GM19328 (cell line): ENCODE measurements around the gene CR1.
"Not testable (repeated sequence)": the region's sequence is repeated elsewhere in the genome, so short reads cannot be mapped to it uniquely, and the experiment has no call there.

Source experiments
- ATAC-seq: cut with Tn5 transposase; IDR thresholded peaks from one replicate; pipeline ENCODE4 v1.9.1; 2021; ENCODE audit warnings: mild to moderate bottlenecking, moderate library complexity; ENCODE audit not compliant: unreplicated experiment

The CR1 gene

DNA sequence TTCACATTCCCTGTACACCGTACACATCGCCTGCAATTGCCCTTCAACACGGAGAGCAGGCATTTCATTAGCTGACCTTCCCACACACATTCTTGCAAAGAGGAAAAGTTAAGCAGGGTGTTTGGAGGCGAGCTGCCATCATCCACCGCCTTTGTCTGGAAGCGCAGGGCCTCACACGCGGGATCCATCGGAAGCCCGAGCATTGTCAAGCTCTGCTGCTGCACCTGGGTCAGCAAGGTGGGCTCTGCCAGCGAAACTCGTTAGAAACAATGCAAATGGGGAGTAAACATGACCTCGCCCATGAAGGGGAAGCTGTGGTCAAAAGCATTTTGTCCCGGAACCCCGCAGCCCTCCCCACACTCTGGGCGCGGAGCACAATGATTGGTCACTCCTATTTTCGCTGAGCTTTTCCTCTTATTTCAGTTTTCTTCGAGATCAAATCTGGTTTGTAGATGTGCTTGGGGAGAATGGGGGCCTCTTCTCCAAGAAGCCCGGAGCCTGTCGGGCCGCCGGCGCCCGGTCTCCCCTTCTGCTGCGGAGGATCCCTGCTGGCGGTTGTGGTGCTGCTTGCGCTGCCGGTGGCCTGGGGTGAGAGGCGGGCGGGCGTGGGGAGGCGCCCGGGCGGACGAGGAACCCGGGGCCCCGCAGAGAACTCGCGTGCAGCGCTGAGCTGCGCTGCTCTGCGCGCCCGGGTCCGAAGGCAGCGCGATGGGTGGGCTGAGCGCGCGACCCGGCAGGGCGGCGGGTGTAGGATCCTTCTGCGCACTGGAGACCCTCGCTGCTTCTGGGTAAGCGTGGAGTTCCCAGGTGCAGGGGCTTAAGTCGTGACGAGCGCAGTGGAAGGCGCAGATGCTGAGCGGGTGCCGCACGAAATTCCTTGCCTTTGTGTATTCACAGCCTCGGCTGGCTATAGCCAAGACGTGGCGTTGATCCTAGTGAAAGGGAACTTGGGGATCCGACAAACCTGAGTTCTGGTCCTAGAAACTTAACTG lies at the start of gene CR1:
Gene CR1 (plus strand): TSS at position 357 of the 992 bp plus-strand sequence. CDS start 111 bp downstream, at position 468.
- ATAC-seq = peak; percentile 47

DNA sequence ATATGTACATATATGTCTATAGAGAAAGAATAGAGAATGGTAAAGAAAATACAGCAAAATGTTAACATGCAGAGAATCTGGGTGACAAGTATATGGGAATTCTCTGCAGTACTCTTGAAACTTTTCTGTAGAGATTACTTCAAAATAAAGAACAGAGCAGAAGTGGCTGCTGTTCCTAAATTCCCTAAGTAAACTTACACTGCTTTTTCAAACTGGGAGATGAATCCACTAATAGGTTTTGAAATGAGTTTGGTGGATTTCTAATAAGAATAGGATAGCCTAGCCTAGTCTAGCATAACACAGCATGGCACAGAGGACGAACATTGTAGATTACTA lies 42.3 kb upstream of the CR1 start:
- ATAC-seq = peak; percentile 25

DNA sequence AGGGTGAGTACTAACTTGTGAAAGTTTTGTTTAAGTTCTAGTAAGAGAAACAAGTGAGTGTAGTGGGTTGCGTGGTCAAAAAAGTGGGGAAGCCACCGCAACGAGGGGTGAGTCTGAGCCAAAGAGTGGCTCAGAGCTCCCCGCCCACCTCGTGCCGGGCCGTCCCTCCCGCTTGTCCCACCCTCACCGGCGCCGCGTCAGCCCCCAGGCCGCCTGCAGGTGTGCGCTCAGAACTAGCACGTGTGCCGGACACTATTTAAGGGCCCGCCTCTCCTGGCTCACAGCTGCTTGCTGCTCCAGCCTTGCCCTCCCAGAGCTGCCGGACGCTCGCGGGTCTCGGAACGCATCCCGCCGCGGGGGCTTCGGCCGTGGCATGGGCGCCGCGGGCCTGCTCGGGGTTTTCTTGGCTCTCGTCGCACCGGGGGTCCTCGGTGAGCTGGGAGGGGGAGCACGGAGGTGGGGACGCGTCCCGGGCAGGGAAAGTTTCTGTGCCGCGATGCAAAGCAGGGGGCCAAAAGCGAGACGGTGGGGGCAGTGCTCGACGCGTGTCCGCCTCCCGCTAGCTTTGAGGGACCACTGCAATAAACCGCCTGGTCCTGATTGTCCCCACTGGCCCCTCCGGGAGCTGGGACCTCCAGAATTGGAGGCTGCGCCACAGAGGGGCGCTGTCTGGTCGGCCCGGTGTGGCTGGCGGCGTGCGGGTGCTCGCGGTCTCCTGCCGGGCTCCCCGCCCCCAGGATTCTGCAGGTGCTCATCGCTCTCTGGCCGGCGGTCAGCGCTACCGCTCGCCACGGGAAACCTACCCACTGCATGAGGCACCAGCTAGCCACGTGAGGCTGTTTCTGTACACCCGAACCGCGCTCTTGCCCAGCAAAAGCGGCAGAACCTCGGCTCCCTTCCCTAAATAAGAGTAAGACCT lies 41.7 kb upstream of the CR1 start, which contains the start of gene CR2:
Gene CR2 (plus strand): TSS at position 283 of the 919 bp plus-strand sequence. CDS start 91 bp downstream, at position 374.
- ATAC-seq = peak; percentile 73

DNA sequence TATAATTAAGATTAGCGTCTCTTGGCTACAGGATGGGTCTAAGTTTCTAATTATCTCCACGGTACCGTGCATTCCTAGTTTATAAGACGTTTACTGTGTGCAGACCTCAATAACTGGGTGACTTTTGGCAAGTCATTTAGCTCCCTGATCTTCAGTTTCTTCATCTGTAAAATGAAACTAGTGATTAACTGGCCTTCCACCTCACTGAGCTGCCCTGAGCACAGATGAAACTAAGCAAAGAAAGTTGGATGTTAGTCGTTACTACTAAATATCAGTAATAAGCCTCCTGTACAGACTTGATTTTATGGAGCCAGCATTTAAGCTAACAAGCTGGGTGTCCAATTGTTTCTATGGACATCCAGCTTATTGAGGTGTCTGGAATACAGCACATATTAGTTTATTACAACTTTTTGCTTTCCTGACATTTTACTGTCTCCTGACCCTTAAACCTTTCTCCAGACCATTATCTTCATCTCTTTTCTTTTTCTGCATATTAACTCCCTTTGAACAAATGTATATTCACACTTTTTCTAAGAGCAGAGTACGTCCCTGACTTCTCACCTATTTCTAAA lies 40.7 kb upstream of the CR1 start:
- ATAC-seq = no peak

DNA sequence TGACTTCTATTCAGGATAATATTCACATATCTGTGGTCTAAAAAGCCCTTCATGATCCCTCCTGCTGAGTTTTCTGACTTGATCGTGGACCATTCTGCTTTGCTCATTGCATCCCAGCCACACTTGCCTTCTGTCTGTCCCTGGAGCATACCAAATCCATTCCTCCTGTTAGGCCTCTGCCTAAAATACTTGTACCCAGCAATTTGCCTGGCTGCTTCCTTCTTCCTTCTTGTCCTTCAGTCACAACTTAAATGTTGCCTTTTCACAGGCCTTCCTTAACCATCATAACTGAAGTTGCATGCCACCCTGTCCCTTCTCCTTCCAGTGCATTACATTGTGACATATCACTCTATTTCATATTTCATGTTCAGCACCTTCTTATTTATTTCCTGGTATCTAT lies 37.5 kb upstream of the CR1 start:
- ATAC-seq = no peak

DNA sequence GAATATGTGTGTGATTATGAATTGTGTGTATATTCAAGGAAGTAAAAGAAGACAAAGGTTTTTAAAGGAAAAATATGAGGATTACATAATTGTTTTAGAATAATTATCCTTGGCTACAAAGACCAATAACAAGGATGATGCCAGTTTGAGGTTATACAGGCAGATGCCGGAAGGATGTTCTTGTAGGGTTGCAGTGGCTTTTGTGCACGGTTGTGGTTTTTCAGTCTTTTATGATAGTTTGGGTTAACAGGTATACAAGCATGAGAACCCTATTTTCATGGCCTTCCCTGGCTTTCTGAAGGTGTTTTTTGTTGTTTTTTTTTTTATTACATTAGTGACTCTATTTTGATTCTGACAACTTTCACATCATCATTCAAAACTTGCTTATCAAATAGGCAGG lies 36.9 kb upstream of the CR1 start:
- no peak for ATAC-seq

DNA sequence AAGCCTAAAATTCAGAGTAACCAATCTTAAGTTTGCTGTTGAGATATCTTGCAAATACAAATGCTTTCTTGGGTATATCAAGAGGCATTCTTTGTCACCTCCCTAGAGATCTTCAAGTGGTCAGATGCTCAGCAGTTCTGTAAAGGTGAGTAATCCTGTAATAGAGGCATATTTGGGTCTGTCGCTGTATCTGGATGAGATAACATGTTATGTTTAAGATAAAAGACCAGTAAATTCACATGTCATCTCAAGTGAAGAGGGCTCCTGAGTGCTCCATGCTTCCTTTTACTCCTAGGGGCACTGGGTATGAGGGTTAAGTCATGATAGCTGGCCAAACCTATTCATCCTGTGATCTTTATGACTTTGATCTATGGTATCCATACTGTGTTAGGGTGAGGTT lies 34.3 kb upstream of the CR1 start:
- no peak for ATAC-seq

DNA sequence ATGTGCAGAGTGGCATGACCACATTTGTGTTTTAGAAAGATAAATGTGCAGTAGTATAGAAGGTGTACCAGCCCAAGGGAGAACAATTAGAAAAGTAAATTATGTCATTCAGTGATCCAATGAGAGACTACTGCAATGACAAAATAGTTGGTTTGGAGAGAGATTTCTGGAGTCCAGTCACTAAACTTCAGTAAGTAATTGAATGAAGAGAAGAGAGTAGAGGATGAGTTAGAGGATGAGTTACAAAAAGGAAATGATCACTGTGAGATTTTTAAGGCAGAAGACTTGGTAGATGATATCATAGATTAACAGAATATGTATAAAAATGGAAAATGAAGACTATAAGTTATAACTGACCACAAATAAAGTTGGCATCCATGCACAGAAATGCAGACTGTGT lies 33.4 kb upstream of the CR1 start:
- ATAC-seq = no peak

DNA sequence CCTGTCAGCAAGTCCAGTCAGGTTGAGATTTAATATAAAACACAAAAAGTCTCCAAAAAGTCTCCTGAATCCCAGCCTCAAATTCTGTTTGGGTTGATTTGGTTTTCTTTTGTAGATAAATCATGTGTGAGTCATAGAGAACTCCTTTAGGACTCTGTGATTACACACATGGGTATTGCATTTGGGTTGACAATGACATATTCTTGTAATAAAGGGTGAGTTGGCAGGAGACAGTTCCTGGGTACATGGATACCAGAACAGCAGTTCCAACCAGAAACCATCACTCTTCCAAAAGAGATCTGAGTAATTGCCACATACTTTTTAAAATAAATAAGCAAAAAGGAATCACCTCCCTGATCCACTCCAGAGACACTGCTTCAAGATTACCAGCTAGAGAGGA lies 32.9 kb upstream of the CR1 start:
- no peak for ATAC-seq

DNA sequence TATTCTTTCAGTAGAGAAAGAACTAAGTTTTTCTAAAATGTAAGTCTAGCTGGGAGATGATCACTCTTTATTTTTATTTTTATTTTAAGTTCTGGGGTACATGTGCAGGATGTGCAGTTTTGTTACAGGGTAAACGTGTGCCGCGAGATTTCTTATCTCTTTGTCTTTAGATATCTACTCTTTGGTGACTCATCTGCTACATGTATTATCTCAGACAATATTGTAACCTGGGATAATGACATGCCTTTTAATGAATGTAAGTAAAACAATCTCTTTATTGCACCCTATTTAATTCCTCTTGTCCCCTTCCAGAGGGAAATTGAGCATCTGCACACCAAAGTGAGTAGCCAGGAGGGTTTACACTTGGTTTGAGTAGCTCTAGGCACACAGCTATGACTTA lies 32.4 kb upstream of the CR1 start:
- no peak for ATAC-seq

DNA sequence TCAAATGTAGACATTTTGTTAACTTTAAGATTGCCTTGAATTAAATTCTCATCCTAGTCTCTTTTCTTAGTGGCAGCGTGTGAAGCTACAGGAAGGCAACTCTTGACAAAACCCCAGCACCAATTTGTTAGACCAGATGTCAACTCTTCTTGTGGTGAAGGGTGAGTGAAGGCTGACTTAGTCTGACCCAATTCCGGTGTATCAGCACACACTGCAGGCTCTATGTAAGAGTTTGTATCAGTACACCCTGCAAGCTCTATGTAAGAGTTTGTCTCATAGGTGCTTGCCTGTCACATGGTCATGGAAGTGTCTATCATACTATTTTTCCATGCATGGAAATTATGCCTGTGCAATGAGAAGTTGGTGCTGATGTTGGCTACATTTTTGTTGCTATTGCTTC lies 25.0 kb upstream of the CR1 start:
- ATAC-seq = no peak

DNA sequence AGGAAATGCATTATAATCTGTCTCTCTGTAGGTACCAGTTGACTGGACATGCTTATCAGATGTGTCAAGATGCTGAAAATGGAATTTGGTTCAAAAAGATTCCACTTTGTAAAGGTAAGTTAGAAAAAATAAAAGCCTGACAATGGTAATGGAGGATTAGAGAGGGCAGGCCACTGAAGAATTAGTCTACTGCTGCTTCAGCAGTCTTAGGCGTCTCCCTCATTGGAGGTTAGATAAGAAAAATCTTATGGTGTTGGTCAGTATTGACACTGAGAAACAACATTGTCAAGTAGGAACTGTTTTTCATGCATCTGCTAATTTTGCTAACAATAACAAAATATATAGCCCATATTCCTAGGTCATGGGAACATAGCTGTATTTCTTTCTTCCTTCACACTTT lies 21.7 kb upstream of the CR1 start:
- no peak for ATAC-seq

DNA sequence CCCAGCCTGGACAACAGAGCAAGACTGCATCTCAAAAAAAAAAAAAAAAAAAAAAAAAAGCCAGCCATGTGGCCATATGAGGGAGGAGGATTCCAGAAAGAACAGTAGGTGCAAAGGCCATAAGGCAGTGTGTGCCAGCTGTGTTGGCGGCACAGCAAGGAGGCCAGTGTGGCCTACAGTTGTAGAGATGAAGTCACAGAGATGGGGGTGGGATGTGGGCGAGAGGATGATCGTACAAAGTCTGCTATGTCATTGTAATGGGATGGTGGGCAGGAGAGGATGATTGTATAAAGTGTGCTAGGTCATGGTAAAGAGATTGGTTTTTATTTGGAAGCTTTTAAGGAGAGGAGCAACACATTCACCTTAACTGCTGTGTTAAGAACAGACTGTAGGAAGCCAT lies 9.8 kb upstream of the CR1 start:
- ATAC-seq = no peak

DNA sequence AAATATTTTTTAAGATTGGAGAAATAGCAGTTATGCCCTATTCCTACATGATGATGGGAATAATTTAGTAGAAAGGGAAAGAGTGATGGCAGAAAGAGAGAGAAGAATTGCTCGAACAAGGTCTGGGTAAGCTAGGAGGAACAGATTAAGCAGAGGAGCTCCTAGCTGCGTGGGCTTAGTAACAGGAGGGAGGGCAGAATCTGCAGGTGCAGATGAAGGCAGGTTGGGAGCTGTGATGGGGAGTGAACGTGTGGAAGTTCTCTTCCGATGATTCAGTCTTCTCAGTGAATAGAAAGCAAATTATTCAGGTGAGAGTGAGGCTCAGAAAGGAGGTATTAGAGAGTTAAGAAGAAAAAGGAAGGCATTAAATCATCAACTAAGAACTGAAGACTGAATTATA lies 8.3 kb upstream of the CR1 start:
- no peak for ATAC-seq

DNA sequence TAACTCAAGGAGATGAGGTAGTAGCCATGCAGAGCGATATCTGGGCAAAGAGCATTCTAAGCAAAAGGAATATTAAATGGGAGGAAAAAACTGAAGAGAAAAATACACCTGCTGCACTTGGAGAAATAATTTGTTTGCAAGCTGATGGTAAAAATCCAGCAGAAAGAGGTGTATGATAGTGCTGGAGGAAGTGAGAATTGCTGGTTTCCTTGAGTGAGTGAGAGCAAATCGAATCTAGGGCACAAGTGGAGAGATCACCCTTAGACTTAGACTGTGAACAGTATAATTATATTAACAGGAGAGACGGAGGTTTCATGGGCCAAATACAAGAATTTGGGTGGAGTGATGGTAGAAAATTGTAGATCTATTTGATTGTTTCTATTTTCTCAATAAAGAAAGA lies 2.7 kb upstream of the CR1 start:
- ATAC-seq = no peak

DNA sequence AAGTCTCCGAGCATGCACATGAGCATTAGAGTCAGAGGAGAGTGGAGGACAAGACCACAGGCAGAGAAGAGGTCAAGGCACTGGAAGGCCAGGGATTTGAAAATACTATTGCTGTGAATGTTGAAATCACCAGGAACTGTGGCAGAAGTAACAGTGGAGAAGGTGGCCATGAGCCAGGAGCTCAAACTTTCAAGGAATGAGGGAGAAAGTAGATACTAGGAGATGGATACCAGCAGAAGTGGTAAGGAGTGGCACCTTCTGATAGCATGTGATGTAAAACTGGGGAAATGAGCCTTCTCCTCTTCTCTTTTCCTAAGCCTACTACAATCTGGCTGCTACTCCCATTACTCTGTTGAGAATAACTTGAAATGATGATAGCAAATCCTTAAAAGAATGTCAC lies 1.8 kb upstream of the CR1 start:
- ATAC-seq = no peak

DNA sequence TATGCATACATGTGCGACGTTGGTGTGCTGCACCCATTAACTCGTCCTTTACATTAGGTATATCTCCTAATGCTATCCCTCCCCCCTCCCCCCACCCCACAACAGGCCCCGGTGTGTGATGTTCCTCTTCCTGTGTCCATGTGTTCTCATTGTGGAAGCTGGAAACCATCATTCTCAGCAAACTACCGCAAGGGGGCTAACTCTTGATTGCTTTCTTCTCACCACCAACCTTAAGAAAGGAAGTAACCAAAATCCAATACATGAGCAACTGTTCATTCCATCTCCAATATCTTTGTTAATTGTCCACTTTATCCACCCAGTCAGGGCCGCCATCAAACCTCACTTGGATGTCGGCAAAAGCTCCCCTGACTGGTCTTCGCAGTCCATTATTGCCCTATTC lies 676 bp upstream of the CR1 start:
- not testable (repeated sequence) for ATAC-seq

DNA sequence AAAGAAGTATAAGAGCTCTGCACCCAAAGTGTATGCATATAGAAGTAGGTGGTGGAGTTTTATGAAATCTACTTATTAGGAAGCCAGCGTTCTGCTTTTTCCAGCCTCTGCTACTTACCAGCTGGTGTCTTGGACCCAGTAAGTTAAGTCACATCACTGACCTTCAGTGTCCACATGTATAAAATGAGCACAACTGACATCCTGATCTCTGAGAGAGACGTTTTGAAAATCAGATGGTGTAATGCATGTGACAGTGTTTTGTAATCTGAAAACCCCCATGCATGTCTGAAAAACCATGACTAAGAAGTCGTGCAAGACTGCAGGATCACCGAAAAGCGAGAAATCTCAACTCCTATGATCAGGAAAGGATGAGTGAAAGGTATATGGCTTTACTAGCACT lies 2.0 kb downstream of the CR1 start:
- ATAC-seq = no peak

DNA sequence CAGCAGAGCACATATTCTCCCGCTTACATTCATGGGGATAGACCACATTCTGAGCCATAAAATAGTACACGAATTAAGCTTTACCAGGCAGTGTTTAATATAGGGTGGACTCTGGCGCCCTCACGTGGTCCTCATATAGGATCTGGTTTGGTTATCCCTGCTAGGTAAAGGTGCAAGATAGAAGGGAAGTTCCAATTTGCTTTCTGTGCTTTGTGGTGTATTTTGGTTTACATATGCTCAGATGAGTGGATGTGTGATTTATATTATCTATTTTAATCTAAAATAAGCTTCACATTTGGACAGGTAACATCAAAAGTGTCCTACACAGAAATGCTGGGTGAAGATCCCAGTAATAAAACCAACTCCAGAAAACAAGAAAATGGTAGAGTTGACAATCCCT lies 3.6 kb downstream of the CR1 start:
- ATAC-seq = no peak

DNA sequence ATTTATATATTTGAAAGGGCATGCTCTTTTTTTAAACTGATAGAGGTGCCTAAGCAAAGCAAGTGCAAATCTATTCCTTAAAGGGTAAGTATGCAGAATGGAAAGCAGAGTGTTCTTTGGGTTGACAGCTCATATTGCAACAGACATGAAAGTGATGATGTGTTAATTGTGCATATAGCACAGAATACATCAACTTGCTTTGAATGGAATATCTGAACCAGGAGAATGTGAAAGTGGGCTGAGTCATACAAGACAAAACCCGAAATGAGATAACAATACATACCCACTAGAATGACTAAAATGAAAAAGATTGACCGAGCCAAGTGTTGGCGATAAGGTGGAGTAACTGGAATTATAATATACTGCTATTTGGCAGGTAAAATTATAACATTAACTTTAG lies 4.3 kb downstream of the CR1 start:
- no peak for ATAC-seq

DNA sequence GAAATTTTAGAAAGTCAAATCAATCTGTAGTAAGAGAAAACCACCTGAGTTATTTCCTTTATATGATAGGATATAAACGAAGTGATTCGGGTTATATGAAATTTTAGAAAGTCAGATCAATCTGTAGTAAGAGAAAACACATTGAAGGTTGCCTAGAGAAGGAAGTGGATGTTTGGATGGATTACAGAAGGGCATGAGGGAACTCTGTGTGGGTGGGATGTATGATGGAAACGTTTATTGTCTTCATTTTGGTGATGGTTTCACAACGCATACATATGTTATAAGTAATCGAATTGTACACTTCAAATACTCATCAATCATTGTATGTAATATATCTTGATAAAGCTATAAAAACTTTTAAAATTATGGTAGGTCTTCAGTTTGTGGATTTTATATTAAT lies 5.1 kb downstream of the CR1 start:
- ATAC-seq = no peak
